Psoas muscle (tissue), 7 donors: Measurements from ENCODE around the gene RASSF1. TPM values are rescaled to one million over a fixed set of nuclear protein-coding genes. Genes with fewer than 3 reads are reported as not detected.

Source experiments
- polyA plus RNA-seq, 3 donors: library from polyadenylated mRNA; stranded (reverse); fragments of 200-250 nt; gene quantifications; one replicate each; pipeline ENCODE4 v1.2.3, GENCODE V29; 2013
- total RNA-seq, 4 donors: library from RNA; stranded (reverse); fragmentation: NEBNext Ultra II Directional in 2 of 4; extraction: Animal tissue kit (Norgen Biotek cat#: 25700) in 2 of 4; gene quantifications; one replicate each; pipeline versions ENCODE4 v1.2.1 to v1.2.4, GENCODE V29; 2021 to 2023
- donor health status: healthy with polysubstance abuse.
- donor health status: DM: no; HTN: no; CAD: no; lungs with moderate emphysema.
- donor health status: Bipolar disorder and iron deficiency.
- donor health status: healthy.
- donor health status: DM: no; HTN: no; CAD: no.
- donor health status: DM: no; HTN: no; CAD: no.
- donor health status: DM: yes; HTN: yes; CAD: no.

RASSF1 gene
- total and polyA plus RNA-seq, 7 donors: 10.1 to 84.5 (median 24.2) TPM

Other genes with a start within 250 kb of the RASSF1 start
- gene SEMA3F, start 185.5 kb downstream of the RASSF1 start, total RNA-seq: 10 to 100 TPM in 3 of 4 donors, 1 to 10 TPM in 1; 7.0 to 13.7 (median 12.3) TPM
- gene SEMA3F, start 185.5 kb downstream of the RASSF1 start, polyA plus RNA-seq: 1 to 10 TPM; 4.7 to 7.6 (median 6.8) TPM
- gene GNAT1, start 149.2 kb downstream of the RASSF1 start, total RNA-seq: not detected
- gene GNAT1, start 149.2 kb downstream of the RASSF1 start, polyA plus RNA-seq: not detected
- gene SLC38A3, start 135.6 kb downstream of the RASSF1 start, total RNA-seq: 10 to 100 TPM in 1 of 4 donors, 1 to 10 TPM in 3; 1.7 to 12.7 (median 5.4) TPM
- gene SLC38A3, start 135.6 kb downstream of the RASSF1 start, polyA plus RNA-seq: 1 to 10 TPM in 2 of 3 donors, under 1 TPM in 1; 0.12 to 4.5 (median 1.3) TPM
- gene GNAI2, start 104.6 kb downstream of the RASSF1 start, total RNA-seq: 10 to 100 TPM; 55.5 to 93.9 (median 74.8) TPM
- 10 to 100 TPM; 39.4 to 57.6 (median 50.7) TPM for gene GNAI2, start 104.6 kb downstream of the RASSF1 start, polyA plus RNA-seq
- 1 to 10 TPM; 3.1 to 6.8 (median 4.3) TPM for gene SEMA3B, start 71.7 kb downstream of the RASSF1 start, total RNA-seq
- 1 to 10 TPM; 2.1 to 3.4 (median 2.2) TPM for gene SEMA3B, start 71.7 kb downstream of the RASSF1 start, polyA plus RNA-seq
- gene LSMEM2, start 61.7 kb downstream of the RASSF1 start, total RNA-seq: 10 to 100 TPM in 1 of 4 donors, 1 to 10 TPM in 2, under 1 TPM in 1; 0.84 to 13.1 (median 1.1) TPM
- 1 to 10 TPM in 1 of 3 donors, under 1 TPM in 2; 0.61 to 1.6 (median 0.66) TPM for gene LSMEM2, start 61.7 kb downstream of the RASSF1 start, polyA plus RNA-seq
- 100 to 1,000 TPM in 3 of 4 donors, 10 to 100 TPM in 1; 77.2 to 145 (median 119) TPM for gene IFRD2, start 48.4 kb downstream of the RASSF1 start, total RNA-seq
- 100 to 1,000 TPM; 129 to 175 (median 151) TPM for gene IFRD2, start 48.4 kb downstream of the RASSF1 start, polyA plus RNA-seq
- gene HYAL3, start 41.4 kb downstream of the RASSF1 start, total RNA-seq: 1 to 10 TPM in 1 of 4 donors, under 1 TPM in 3; 0.28 to 2.1 (median 0.65) TPM
- gene HYAL3, start 41.4 kb downstream of the RASSF1 start, polyA plus RNA-seq: 1 to 10 TPM in 2 of 3 donors, under 1 TPM in 1; 0.23 to 3.4 (median 1.2) TPM
- gene NAA80, start 41.4 kb downstream of the RASSF1 start, total RNA-seq: 1 to 10 TPM; 7.9 to 9.7 (median 8.3) TPM
- 10 to 100 TPM in 1 of 3 donors, 1 to 10 TPM in 2; 6.8 to 12.8 (median 10.0) TPM for gene NAA80, start 41.4 kb downstream of the RASSF1 start, polyA plus RNA-seq
- 10 to 100 TPM in 3 of 4 donors, 1 to 10 TPM in 1; 8.5 to 20.8 (median 13.7) TPM for gene HYAL1, start 37.3 kb downstream of the RASSF1 start, total RNA-seq
- gene HYAL1, start 37.3 kb downstream of the RASSF1 start, polyA plus RNA-seq: 10 to 100 TPM in 2 of 3 donors, 1 to 10 TPM in 1; 9.5 to 15.1 (median 13.8) TPM
- 10 to 100 TPM; 20.6 to 42.8 (median 25.6) TPM for gene HYAL2, start 18.1 kb downstream of the RASSF1 start, total RNA-seq
- 10 to 100 TPM; 25.3 to 61.7 (median 41.8) TPM for gene HYAL2, start 18.1 kb downstream of the RASSF1 start, polyA plus RNA-seq
- 10 to 100 TPM; 31.5 to 43.6 (median 33.7) TPM for gene TUSC2, start 12.6 kb downstream of the RASSF1 start, total RNA-seq
- gene TUSC2, start 12.6 kb downstream of the RASSF1 start, polyA plus RNA-seq: 100 to 1,000 TPM in 1 of 3 donors, 10 to 100 TPM in 2; 38.0 to 100 (median 84.9) TPM
- gene ZMYND10, start 4.9 kb upstream of the RASSF1 start, total RNA-seq: under 1 TPM; 0.24 to 0.99 (median 0.57) TPM
- gene ZMYND10, start 4.9 kb upstream of the RASSF1 start, polyA plus RNA-seq: under 1 TPM; 0.23 to 0.99 (median 0.51) TPM
- 10 to 100 TPM; 16.1 to 29.5 (median 19.6) TPM for gene NPRL2, start 9.9 kb upstream of the RASSF1 start, total RNA-seq
- 10 to 100 TPM; 21.5 to 36.6 (median 21.7) TPM for gene NPRL2, start 9.9 kb upstream of the RASSF1 start, polyA plus RNA-seq
- 1 to 10 TPM; 5.7 to 9.2 (median 7.0) TPM for gene CYB561D2, start 10.0 kb upstream of the RASSF1 start, total RNA-seq
- 10 to 100 TPM; 14.7 to 34.8 (median 17.5) TPM for gene CYB561D2, start 10.0 kb upstream of the RASSF1 start, polyA plus RNA-seq
- gene TMEM115, start 18.7 kb upstream of the RASSF1 start, total RNA-seq: 10 to 100 TPM; 20.4 to 29.1 (median 23.2) TPM
- 10 to 100 TPM; 29.7 to 49.6 (median 42.7) TPM for gene TMEM115, start 18.7 kb upstream of the RASSF1 start, polyA plus RNA-seq
- gene CACNA2D2, start 162.8 kb upstream of the RASSF1 start, total RNA-seq: 1 to 10 TPM in 2 of 4 donors, under 1 TPM in 2; 0.56 to 1.6 (median 1.2) TPM
- under 1 TPM; 0.14 to 0.83 (median 0.77) TPM for gene CACNA2D2, start 162.8 kb upstream of the RASSF1 start, polyA plus RNA-seq
- 10 to 100 TPM in 3 of 4 donors, 1 to 10 TPM in 1; 7.3 to 30.1 (median 15.2) TPM for gene C3orf18, start 226.9 kb upstream of the RASSF1 start, total RNA-seq
- 10 to 100 TPM; 14.0 to 26.3 (median 18.8) TPM for gene C3orf18, start 226.9 kb upstream of the RASSF1 start, polyA plus RNA-seq
- gene HEMK1, start 228.7 kb upstream of the RASSF1 start, total RNA-seq: 10 to 100 TPM in 2 of 4 donors, 1 to 10 TPM in 2; 6.1 to 16.2 (median 9.3) TPM
- gene HEMK1, start 228.7 kb upstream of the RASSF1 start, polyA plus RNA-seq: 10 to 100 TPM in 1 of 3 donors, 1 to 10 TPM in 2; 6.4 to 12.8 (median 10.0) TPM